ENCODE data around the gene AVL9. TPM values are rescaled to one million over a fixed set of nuclear protein-coding genes. Genes with fewer than 3 reads are reported as not detected.

Gene AVL9
- total and polyA plus RNA-seq, 2 donors (not counting 1 experiment from before 2014, with no cell fraction given), result 15.4 to 48.0 TPM

- no peak overlapping the region for H3K4me2 ChIP-seq (replicated peaks; ENCODE audit: low read depth, low read length, poor library complexity, severe bottlenecking)
- no peak overlapping the region for H3K4me3 ChIP-seq (ENCODE audit: control extremely low read depth in 1 of 5, extremely low read depth in 1 of 5, insufficient read depth in 1 of 5, low read depth in 2 of 5, low read length in 4 of 5)
- H3K4me3 Mint-ChIP-seq, result no peak overlapping the region
Measured at GRCh38 chr7:32477649-32477980, 17.7 kb upstream of the AVL9 start.

DNA sequence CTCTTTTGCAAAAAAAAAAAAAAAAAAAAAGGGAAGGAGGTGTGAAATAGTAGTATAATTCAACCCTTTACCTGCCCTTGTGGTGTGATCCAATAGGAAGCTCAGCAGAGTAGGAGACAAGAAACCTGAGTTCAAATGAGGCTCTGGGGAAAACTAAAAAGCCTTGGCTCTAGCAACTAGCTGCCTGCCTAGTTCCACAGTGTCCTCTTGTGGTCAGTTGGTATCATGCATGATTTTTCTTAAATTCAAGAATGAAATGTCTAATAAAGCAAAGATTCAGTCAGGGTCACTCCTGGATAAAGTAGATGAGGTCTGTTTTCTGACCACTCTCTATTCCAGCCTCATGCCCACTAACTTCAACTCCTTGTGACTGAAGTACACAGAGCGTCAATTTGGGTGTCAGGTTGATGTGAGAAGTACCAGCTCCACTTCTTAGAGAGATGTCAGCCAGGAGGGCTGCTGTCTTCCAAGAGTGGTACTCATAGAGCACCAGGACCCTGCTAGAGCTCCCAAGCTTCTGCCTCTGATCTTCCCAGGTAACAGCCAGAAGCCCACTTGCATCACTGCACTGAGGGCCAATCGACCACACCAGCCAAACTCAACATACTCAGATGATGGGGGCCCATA lies 15.6 kb upstream of the AVL9 start:
- no peak overlapping the region for H3K4me3 Mint-ChIP-seq
- H3K27ac Mint-ChIP-seq, result no peak overlapping the region
- intact Hi-C loops (cut with micrococcal nuclease), result no loop called here
- whole genome bisulfite sequencing (ENCODE audit: insufficient coverage), result 100% methylated on average over 1 of the region's 2 CpGs
- CTCF ChIA-PET, result interaction anchor here (0.9 to 1.7 kb wide), 3 partner anchors 8 to 269 kb away, joined by 3 to 7 read pairs (median 4); no protein-coding TSS in a partner anchor
- TF ChIP-seq EZH2 (IDR thresholded peaks at IDR 0.05; ENCODE audit: borderline replicate concordance, insufficient read depth, low read depth, low read length, poor library complexity, severe bottlenecking), result no peak
- TF ChIP-seq, protein P1, sequence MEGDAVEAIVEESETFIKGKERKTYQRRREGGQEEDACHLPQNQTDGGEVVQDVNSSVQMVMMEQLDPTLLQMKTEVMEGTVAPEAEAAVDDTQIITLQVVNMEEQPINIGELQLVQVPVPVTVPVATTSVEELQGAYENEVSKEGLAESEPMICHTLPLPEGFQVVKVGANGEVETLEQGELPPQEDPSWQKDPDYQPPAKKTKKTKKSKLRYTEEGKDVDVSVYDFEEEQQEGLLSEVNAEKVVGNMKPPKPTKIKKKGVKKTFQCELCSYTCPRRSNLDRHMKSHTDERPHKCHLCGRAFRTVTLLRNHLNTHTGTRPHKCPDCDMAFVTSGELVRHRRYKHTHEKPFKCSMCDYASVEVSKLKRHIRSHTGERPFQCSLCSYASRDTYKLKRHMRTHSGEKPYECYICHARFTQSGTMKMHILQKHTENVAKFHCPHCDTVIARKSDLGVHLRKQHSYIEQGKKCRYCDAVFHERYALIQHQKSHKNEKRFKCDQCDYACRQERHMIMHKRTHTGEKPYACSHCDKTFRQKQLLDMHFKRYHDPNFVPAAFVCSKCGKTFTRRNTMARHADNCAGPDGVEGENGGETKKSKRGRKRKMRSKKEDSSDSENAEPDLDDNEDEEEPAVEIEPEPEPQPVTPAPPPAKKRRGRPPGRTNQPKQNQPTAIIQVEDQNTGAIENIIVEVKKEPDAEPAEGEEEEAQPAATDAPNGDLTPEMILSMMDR (IDR thresholded peaks at IDR 0.05), result peak; percentile 67
- H3K9ac ChIP-seq (ENCODE audit: low read length), result no peak overlapping the region
- H2AFZ ChIP-seq (ENCODE audit: insufficient read depth, low read depth, low read length, poor library complexity, severe bottlenecking), result no peak overlapping the region
- H3K4me1 ChIP-seq (ENCODE audit: control insufficient read depth in 2 of 2, insufficient read depth in 2 of 2, low read length in 2 of 2), result no peaks in the 10 kb centered on the region
- peaks cover 0 to 4% (median 0%) of the 10 kb centered on the region in 4 experiments for H3K27me3 ChIP-seq (replicated peaks in 1 of 4; ENCODE audit: control extremely low read depth in 1 of 4, control insufficient read depth in 3 of 4, insufficient read depth in 4 of 4, low read length in 3 of 4)
- H3K9me3 Mint-ChIP-seq (ENCODE audit: insufficient read depth), result no peaks in the 10 kb centered on the region
- no peak for ATAC-seq (ENCODE audit: low read depth)
- H3K27ac ChIP-seq (ENCODE audit: low read length in 2 of 2), result no peak overlapping the region
- H3K4me3 ChIP-seq (ENCODE audit: control extremely low read depth in 1 of 5, extremely low read depth in 1 of 5, insufficient read depth in 1 of 5, low read depth in 2 of 5, low read length in 4 of 5), result no peak overlapping the region
- H3K4me1 Mint-ChIP-seq, result no peaks in the 10 kb centered on the region
- H3K36me3 ChIP-seq (replicated peaks in 1 of 2; ENCODE audit: control extremely low read depth in 1 of 2, control insufficient read depth in 1 of 2, extremely low read depth in 1 of 2, insufficient read depth in 2 of 2, low read length in 1 of 2), result no peaks in the 10 kb centered on the region
- peak; percentile 24 for DNase-seq
- no peaks in the 10 kb centered on the region for H3K27me3 Mint-ChIP-seq
- H4K20me1 ChIP-seq (ENCODE audit: control insufficient read depth, insufficient read depth, low read length, poor library complexity, severe bottlenecking), result no peaks in the 10 kb centered on the region
- no peaks in the 10 kb centered on the region for H3K79me2 ChIP-seq (ENCODE audit: control insufficient read depth, insufficient read depth, low read length)
- POLR2A ChIA-PET, result no interaction called here
- no peaks in the 10 kb centered on the region for H3K9me3 ChIP-seq (ENCODE audit: control extremely low read depth in 1 of 3, control insufficient read depth in 2 of 3, insufficient read depth in 1 of 3, low read length in 2 of 3)
- H3K4me2 ChIP-seq (replicated peaks; ENCODE audit: low read depth, low read length, poor library complexity, severe bottlenecking), result no peak overlapping the region

More at GRCh38 chr7:32477649-32477980, 17.7 kb upstream of the AVL9 start:
- Histone ChIP-seq H3K9ac (ENCODE audit: low read length) (no peak overlapping the region), H3K27me3 (replicated peaks in 1 of 4; ENCODE audit: control extremely low read depth in 1 of 4, control insufficient read depth in 3 of 4, insufficient read depth in 4 of 4, low read length in 3 of 4) (peaks cover 0 to 4% (median 0%) of the 10 kb centered on the region in 4 experiments), H3K36me3 (replicated peaks in 1 of 2; ENCODE audit: control extremely low read depth in 1 of 2, control insufficient read depth in 1 of 2, extremely low read depth in 1 of 2, insufficient read depth in 2 of 2, low read length in 1 of 2) (no peaks in the 10 kb centered on the region), H4K20me1 (ENCODE audit: control insufficient read depth, insufficient read depth, low read length, poor library complexity, severe bottlenecking) (no peaks in the 10 kb centered on the region), H3K27ac (ENCODE audit: low read length in 2 of 2) (no peak overlapping the region), H3K9me3 (ENCODE audit: control extremely low read depth in 1 of 3, control insufficient read depth in 2 of 3, insufficient read depth in 1 of 3, low read length in 2 of 3) (no peaks in the 10 kb centered on the region), H3K79me2 (ENCODE audit: control insufficient read depth, insufficient read depth, low read length) (no peaks in the 10 kb centered on the region), H3K4me1 (ENCODE audit: control insufficient read depth in 2 of 2, insufficient read depth in 2 of 2, low read length in 2 of 2) (no peaks in the 10 kb centered on the region), H2AFZ (ENCODE audit: insufficient read depth, low read depth, low read length, poor library complexity, severe bottlenecking) (no peak overlapping the region)
- ATAC-seq (ENCODE audit: low read depth) (no peak), DNase-seq (no peak)
- Mint-ChIP-seq H3K27ac (no peak overlapping the region), H3K4me1 (peaks cover 1% of the 10 kb centered on the region), H3K9me3 (ENCODE audit: insufficient read depth) (no peaks in the 10 kb centered on the region), H3K27me3 (peaks cover 4% of the 10 kb centered on the region)
- ChIA-PET CTCF (no interaction called here), POLR2A (no interaction called here)
- intact Hi-C loops (cut with micrococcal nuclease), result no loop called here
- WGBS (ENCODE audit: insufficient coverage), result no CpG with 5 or more reads among the region's 1 CpG
- TF ChIP-seq, protein P1 (IDR thresholded peaks at IDR 0.05), result no peak
- no peak for TF ChIP-seq EZH2 (IDR thresholded peaks at IDR 0.05; ENCODE audit: borderline replicate concordance, insufficient read depth, low read depth, low read length, poor library complexity, severe bottlenecking)
